ENCODE results near the gene EML6.

EML6 gene

DNA sequence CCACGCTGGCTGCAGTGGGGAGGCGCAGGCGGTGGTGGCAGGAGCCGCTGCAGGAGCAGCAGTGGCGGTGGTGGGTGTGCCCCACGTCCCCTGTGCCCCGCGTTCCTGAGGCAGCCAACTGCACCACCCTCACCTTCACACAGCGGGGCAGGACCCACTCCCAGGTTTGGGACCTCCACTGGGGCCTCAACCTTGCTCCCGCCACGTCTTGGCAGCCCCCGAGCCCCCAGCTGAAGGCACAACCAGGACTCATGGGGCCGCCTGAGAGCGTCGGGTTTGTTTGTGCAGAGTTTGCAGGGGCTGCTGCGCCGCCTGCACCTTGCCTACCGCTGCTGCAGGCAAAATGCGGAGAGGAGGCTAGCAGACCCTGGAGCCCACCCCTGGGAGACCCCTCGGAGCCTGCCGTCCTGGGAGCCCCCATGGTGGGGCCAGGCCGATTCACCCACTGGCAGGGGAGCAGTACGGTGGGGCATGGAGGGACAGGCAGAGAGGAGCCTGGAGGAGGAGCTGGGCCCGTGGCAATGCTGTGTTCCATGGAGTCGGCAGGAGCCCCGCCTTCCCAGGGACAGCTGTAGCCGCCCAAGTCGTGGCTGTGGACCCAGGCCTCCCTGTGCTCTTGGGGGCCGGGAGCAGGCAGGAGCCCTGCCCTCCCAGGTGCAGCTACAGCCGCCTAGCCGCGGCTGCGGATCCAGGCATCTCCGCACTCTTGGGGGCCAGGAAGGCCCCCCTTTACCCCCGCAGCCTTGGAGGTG, 14.7 kb upstream of the EML6 start:
- no peak for DNase-seq

DNA sequence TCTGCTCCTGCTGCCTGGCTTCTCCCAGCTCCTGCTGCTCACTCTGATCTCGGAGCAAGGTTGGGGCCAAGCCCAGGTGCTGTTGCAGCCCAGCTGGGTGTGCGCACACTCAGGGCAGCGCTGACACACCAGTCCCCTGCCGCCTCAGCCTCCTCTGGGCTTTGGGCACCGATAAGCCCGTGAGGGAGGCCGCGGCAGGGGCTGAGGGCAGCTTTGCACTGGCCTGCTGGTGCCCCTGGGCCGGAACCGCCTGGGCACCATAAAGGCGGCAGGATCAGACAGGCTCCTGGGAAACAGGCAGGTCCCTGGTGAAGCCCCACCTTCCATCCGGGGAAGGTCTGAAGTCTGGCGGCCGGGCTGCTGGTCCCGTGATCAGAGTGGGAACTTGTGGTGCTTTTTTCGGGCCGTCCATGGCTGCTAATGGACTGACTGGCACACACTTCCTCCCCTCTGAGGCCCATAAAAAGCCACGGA, 14.1 kb upstream of the EML6 start:
- DNase-seq, result no peak

DNA sequence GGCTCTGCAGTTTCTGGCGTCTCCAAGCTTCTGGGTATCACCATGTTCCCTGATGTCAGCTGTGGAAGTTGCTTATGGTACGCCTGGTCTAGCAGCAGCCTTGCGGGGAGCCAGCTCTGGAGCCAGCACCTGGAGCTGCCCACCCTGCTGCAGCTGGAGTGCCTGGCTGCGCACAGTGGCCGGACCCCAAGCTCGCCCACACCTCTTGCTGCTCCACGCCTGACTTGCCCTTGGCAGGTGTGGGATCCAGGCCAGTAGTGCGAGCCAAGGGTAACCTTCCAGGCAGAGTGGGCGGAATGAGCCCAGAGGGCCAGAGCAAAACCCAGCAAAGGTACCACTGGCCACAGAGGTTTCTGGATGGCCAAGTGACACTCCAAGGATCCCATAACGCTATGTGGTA, 13.2 kb upstream of the EML6 start:
- DNase-seq, result no peak

DNA sequence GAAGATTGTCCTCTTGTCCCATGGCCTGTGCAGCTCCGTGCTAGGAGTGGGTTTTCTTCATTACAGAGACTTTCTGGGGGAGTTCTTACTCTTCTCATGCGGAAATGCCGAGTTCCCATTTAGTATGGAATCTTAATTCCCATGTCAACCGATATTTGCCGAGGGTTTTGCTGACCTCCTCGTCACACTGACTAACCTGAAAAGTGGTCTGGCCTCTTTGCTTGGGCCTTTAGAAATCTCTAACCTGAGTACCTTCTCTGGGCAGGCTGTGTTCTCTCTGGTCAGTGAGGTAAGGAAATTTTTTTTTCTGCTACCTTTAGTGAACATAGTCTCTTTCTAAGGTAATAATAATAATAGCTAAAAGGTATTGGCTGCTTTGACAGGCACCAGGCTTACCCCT, 10.9 kb upstream of the EML6 start:
- DNase-seq, result no peak

DNA sequence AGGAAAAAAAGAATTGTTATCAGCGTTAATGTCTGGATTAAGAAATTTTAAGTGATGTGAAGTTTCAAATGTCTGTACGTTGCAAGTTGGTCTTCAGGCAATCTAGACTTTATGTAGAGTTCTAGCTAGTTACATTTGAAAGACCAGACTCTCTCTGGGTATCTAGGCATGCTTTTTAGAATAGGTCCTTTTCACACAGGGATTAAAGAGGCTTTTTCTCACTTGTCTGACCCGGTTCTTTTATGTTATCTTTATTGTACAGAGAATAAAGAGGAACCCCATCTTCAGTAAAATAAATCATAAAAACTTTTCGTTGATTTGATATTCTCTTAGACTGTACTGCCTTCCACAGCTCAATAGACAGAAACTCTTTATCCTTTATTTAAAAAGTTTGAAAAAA, 8.5 kb upstream of the EML6 start:
- no peak for DNase-seq

DNA sequence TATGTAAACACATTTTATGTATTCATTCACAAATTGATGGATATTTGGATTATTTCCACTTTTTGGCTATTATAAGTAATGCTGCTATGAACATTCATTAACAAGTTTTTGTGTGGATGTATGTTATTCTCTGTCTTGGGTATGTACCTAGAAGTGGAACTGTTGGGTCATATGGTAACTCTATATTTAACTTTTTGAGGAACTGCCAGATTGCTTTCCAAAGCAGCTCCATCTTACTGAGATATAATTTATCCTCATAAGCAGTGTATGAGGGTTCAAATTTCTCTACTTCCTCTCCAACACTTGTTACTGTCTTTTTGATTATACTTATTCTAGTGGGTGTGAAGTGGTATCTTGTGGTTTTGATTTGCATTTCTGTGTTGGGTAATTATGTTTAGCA, 7.1 kb upstream of the EML6 start:
- DNase-seq, result no peak

DNA sequence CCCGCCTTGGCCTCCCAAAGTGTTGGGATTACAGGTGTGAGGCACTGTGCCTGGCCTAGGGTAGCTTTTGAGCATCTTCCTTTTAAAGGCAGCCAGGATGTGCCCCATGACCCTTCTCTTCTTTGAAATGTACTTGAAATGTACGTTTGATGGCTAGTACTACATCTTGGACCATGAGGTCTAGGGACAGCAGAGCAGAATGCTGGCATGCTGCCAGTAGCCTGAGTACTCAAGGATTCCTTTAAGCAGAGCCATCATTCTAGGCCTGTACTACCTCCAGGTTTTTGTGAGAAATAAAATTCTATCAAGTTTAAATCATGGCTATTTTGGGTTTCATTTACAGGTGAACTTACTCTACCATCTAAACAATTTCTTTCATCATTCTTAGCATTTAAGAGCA, 2.9 kb upstream of the EML6 start:
- DNase-seq, result no peak

DNA sequence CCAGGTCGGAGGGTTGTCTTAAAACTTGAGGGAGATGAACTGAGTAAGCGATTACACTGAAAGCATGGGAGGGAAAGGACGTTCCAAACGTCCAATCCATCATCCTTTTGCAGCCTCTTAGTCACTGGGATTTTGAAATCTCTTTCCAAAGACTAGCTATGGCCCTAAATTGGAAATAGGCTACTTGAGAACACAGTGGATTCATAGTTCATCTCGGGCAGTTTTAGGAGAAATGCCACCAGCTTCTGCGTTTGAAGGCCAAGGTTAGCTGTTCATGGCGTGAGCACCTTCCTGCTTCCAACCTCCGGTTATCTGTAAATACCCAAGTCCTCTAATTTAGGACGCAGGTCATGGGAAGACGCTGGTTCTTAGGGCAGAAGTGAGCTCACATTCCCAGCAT, 821 bp upstream of the EML6 start:
- DNase-seq, result no peak

DNA sequence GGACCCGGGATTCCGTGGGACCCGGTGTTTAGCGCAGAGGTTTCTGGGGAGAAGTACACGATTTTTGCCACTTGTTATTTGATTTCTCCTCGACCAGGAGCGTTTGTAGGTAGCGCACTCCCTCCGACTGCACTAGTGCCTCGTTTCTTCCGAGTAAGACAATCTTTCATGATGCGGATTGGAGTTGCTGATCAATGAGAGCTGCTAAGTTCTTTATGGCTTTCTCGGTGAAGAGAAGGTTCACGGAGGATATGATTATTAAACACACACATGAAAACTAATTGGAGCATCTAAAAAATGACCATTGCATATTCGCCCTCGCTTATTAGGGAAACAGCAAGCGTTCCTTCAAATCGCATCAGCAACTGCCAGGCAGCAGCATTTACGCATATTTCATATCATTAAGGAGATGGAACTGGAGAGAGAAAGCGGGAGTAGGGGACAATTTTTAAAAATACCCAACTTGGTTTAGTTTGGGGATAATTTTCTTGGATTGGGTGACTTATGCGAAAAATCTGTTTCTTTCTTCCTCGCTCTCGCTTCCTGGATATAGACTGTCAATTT, 616 bp downstream of the EML6 start:
- DNase-seq, result no peak

DNA sequence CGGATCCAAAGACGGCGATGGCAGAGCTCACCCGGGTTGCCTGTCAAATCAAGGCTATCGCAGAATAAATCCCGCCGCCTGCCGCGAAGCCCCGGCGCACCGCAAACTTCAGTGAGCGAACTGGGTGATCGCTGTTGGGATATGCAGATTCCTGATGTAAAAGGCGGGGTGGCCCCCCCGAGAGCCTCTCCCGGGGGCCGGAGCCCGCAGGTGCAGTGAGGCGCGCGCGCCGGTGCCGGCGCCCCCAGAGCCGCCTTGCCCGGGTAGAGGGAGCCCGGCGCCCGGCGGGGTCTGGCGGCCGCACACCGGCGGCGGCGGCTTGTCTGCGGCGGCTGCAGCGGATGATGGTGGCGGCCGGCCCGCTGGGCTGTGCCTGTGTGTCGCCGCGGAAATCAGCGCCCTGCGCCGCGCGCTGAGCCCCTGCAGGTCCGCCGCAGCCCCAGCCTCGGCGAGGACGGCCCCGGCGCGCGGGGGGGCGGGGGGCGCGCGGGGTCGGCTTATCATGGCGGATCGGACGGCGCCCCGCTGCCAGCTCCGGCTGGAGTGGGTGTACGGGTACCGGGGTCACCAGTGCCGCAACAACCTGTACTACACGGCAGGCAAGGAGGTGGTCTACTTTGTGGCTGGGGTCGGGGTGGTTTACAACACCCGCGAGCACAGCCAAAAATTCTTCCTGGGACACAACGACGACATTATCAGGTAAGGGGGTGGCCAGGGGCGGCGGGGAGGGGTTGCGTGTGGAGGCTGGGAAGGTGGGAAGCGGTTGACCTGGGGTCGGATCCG, 1.3 kb downstream of the EML6 start:
- DNase-seq, result no peak

DNA sequence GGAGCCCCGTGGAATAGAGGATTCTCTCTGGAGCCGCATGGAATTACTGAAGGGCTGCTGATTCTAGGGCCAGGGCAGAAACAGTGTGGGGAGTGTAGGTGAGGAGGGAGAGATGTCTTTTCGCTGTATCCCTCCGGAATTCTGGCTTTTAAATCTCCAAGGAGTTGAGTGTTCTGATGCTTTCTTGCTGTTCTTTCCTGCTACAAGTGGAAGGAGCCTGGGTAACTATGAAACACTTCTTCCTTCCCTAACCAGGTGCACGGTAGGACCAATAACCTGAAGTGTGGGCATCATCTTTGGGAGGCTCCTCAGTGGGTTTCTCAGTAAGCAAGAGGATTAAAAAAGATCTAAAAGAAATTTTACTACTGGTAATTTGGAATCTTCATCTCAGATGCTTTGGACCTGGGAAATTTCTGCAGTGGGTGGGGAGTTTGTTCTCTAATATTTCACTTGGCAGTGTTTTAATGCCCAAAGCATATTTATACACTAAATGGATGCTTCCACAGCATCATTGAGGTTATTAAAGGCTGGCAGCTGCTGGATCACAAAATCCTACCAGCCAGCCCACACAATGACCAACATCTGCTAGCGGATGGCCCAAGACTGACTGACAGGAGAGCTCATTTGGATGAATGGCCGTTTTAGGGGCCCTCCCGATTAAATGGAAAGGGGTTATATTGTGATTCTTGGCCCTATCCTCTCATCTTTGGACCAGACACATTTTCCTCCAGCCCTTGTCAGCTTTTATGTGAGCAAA, 2.1 kb downstream of the EML6 start:
- DNase-seq, result no peak

DNA sequence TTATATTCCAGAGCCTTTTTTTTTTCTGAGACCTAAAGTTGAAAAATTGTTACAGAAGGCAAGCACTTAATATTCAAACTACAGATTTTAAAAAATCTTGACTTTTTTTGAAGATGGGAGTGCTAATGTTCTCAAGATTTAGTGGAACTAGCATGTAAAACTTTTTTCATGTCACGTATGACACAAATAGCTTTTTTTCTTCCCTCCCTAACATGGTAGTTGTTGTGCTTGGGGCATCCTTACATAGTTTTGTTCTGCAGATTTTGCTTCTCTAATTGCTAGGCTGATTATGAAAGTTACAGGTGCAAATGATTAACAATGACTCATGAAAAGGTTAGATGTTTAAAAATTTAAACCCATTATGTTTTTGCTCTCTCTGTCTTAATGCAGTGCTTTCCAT, 3.0 kb downstream of the EML6 start:
- no peak for DNase-seq

DNA sequence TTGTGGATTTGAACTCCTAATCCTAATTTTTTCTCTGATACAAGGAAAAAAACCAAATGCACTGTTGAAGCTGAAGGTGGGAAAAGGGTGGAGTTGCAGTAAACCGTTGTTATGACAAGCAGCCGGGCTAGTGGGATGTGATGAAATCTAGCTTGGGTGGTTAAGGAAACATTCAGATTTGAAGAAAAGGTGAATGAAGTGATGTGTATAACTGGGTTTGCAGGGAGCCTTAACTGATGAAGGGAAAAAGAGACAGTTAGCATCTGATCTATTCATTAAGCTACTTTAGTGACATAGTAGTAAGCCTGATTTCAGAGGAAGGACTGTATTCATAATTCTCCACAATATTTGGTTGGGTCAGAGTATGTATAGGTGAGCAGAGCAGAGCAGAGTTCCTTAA, 3.5 kb downstream of the EML6 start:
- no peak for DNase-seq

DNA sequence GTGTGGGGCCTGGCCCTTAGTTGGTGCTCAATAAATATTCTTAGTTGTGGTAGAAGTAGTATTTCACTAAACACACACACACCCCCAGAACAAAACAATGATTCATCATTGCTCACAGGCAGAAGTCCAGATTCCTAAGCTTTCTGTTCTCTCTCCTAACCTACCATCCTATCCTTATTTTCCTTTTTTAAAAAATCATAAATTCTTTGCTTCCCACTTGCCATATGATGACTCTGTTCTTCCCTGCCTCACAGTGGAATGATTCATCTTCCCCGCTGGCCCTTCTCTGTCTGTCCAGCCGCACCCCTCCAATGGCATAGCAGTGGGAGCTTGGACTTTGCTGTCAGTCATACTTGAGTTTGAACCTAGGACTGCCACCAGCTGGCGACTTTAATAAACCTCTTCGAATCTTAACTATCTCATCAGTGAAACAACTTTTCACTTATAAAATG, 5.2 kb downstream of the EML6 start:
- DNase-seq, result no peak

DNA sequence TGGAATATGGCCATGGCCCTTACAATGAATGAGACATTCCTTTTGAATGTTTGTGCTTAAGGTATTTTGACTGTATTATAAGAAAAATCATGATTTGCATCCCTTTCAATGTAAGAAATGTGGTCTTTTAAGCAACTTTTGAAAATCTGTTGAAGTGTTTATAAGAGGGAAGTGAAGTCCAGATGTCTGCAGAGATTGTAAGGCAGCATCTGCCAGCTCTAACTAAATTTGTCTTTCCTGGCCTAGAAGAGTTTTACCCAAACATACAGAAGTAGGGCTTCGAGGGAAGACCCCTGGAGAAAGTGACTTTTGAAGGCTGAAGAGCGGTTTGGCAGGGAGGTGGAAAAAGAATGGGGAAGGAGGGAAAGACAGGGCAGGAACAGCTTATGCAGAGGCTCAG, 12.2 kb downstream of the EML6 start:
- DNase-seq, result no peak

DNA sequence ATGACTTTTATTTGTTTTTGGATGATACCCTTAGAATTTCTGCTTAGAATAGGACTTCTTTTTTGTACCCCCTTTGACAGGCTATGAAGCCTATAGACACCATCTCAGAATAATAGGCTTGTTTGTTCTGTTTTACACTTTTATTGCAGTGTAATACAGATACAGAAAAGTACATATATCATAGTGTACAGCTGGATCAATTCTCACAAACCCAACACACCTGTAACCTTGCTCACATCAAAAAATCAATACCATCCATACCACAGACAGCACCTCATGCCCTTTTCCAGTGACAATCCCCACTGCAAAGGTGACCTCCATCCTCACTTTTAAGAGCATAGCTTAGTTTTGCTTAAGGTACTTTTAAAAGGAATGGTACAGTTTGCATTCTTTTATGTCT, 14.8 kb downstream of the EML6 start:
- no peak for DNase-seq

DNA sequence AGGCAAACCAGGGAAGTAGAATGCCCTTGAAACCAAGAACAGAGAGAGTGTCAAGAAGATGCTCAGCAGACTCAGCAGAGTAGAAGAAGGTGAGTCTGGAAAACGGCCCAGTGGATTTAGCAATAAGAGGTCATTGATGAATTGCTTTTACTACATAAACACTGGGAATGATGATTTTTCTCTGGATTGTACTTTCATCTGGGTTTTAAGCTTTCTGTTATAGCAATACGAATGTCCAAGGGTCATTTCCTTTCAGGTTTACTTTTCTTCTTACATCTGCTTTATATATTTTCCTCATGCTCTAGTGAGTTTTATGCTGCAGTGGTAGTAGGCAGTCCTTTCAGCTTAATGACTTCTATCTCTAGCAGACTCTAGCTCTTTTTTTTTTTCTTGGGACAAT, 16.9 kb downstream of the EML6 start:
- no peak for DNase-seq

DNA sequence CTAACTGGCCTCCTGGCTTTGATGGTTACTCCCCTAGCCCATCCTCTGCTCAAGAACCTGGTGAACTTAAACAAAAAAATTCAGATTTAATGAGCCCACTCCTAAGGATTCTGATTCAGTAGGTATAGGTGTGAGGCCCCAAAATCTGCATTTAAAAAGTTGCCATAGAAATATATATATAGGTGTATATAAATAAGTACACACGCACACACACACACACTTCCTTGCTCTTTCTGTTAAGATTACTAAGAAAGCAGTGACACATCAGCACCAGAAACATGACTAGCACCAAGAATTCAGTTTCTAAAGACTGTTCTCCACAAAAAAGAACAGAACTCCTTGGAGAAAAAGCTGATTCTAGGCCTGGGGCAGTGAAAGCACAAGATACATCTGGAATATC, 17.8 kb downstream of the EML6 start:
- DNase-seq, result no peak

DNA sequence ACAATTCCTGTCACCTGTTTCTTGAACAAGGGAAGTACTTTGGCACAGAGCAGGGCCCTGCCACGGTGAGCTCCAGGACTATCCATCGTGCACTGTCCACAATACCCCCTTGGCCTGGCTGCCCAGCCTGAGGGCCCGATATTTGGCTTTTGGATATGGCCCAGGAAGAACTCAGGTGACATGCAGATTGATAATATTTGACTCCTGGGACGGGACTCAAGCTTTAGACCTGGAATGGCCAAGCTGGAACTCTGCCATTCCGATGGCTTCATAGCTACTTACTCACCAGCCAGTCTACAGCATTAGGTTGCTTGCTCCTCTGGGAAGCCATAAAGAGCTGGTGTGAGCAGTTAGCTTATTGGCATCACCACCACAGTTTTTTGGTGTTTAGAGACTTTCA, 26.6 kb downstream of the EML6 start:
- DNase-seq, result no peak

DNA sequence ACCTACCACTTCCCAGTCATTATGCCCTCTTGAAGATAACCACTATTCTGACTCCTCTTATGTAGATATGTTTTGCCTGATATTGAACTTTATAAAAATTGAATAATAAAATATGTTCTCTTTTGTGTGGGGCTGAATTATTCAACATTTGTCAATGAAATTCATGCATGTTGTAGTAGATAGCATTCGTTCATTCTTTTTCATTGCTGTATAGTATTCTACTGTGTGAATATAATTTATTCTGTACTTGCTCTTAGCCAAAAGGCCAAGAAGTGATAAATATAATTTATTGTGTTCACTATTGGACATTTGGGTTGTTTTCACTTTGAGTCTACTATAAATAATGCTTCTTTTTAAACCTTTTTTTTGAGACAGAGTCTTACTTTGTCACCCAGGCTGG, 29.0 kb downstream of the EML6 start:
- no peak for DNase-seq

DNA sequence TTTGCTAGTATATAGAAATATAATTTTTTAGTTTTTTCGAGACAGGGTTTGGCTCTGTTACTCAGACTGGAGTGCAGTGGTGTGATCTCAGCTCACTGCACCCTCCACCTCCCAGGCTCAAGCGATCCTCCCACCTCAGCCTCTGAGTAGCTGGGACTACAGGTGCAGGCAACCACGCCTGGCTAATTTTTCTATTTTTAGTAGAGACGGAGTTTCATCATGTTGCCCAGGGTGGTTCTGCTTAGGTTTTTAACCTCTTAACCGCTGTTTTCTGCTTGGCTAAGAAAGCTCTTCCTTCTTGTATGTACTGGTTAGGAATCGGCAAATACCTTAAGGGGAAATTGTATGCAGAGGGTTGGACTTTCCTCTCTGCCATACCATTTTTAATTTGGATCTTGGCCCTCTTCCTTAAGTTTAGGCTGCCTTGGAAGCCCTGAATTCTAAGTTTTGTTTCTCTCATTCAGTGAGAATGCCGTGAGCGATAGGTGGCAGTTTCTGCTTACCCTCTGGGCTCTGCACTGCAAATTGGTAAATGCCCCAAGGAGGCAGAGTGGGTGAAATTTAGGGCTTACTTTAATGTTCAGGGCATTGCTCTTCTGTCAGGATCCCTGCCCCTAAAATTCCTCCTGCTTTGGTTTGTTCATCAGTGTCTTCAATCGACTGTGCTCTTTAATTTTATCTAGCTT, 32.3 kb downstream of the EML6 start:
- DNase-seq, result no peak

DNA sequence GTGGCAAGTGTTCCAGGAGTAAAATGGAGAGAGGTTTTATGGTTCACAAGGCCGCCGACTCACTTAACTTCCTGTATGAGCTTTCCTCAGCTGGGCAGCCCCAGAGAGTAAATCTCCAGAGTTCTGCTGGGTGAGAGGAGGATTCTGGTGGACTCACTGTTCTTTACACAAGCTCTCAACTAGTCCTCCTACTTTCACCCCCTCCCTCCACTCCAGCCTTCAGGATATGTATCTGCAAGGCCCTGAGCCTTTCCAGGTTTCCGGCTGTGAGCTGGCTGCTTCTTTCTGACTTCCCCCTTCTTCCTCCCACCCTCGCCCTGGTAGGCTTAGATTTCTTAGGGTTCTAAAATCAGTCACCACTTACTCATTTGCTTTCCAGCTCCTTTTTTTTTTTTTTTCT, 34.0 kb downstream of the EML6 start:
- DNase-seq, result no peak

DNA sequence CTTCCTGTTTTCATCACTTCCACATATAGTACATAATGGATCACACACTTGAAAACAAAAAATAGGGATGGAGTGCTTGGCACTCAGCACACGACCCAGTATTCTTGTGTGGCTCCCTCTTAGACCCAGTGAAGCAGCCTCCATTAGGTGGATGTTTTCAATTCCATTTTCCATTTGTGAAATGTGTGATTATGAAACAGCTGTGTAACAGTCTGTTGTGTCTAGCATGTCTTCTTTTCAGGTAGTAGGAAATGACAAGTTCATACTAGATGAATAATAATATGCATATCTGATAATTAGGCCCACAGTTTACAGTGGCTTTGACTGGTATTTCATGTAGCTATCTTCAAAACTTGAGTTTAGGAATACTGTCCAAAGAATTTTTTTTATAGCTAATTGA, 35.5 kb downstream of the EML6 start:
- DNase-seq, result no peak

All from stimulated activated CD4-positive, alpha-beta T cell treated with anti-CD3 and anti-CD28 coated beads, Interleukin-4, amount 100 ng/mL, for 24 hours (primary cell).